ENCODE measurements around the gene OR56A4.

The OR56A4 gene

GRCh38 chr11:6006846-6007245, at the start of gene OR56A4:
Gene OR56A4, minus strand, starts transcription at chr11:6006946. Its CDS starts 3,954 bp downstream, at chr11:6002992.
- Histone ChIP-seq H3K36me3 (ENCODE audit: control insufficient read depth in 5 of 5, insufficient read depth in 5 of 5, low read length in 5 of 5) (no peaks in the 10 kb centered on the region), H3K27me3 (ENCODE audit: control insufficient read depth in 5 of 5, insufficient read depth in 4 of 5, low read length in 5 of 5) (peaks cover 0 to 3% (median 0%) of the 10 kb centered on the region in 5 donors), H3K9me3 (ENCODE audit: control insufficient read depth in 5 of 5, low read length in 5 of 5) (no peaks in the 10 kb centered on the region), H3K9ac (ENCODE audit: low read length in 5 of 5) (no peak within 1 kb of the TSS), H3K4me3 (ENCODE audit: low read depth in 1 of 5, low read length in 5 of 5) (no peak within 1 kb of the TSS), H3K4me1 (ENCODE audit: control insufficient read depth in 5 of 5, insufficient read depth in 5 of 5, low read length in 5 of 5) (no peaks in the 10 kb centered on the region), H3K27ac (ENCODE audit: low read depth, low read length) (no peak within 1 kb of the TSS)

GRCh38 chr11:6055569-6055968, 48.8 kb upstream of the OR56A4 start:
- no peaks in the 10 kb centered on the region for H3K9me3 ChIP-seq (ENCODE audit: control insufficient read depth in 5 of 5, low read length in 5 of 5)
- H3K27me3 ChIP-seq (ENCODE audit: control insufficient read depth in 5 of 5, insufficient read depth in 4 of 5, low read length in 5 of 5), result peaks cover 0 to 3% (median 0%) of the 10 kb centered on the region in 5 donors

GRCh38 chr11:6052374-6052773, 45.6 kb upstream of the OR56A4 start:
- H3K9ac ChIP-seq (ENCODE audit: low read length in 5 of 5), result no peak overlapping the region
- no peaks in the 10 kb centered on the region for H3K4me1 ChIP-seq (ENCODE audit: control insufficient read depth in 5 of 5, insufficient read depth in 5 of 5, low read length in 5 of 5)
- no peaks in the 10 kb centered on the region for H3K9me3 ChIP-seq (ENCODE audit: control insufficient read depth in 5 of 5, low read length in 5 of 5)
- H3K4me3 ChIP-seq (ENCODE audit: low read depth in 1 of 5, low read length in 5 of 5), result no peak overlapping the region
- H3K36me3 ChIP-seq (ENCODE audit: control insufficient read depth in 5 of 5, insufficient read depth in 5 of 5, low read length in 5 of 5), result no peaks in the 10 kb centered on the region
- peaks cover 0 to 3% (median 0%) of the 10 kb centered on the region in 5 donors for H3K27me3 ChIP-seq (ENCODE audit: control insufficient read depth in 5 of 5, insufficient read depth in 4 of 5, low read length in 5 of 5)
- no peak overlapping the region for H3K27ac ChIP-seq (ENCODE audit: low read depth, low read length)

More at GRCh38 chr11:6055569-6055968, 48.8 kb upstream of the OR56A4 start:
- Histone ChIP-seq H3K4me3 (ENCODE audit: low read depth in 1 of 5, low read length in 5 of 5) (no peak overlapping the region), H3K9ac (ENCODE audit: low read length in 5 of 5) (no peak overlapping the region), H3K27ac (ENCODE audit: low read depth, low read length) (no peak overlapping the region), H3K4me1 (ENCODE audit: control insufficient read depth in 5 of 5, insufficient read depth in 5 of 5, low read length in 5 of 5) (no peaks in the 10 kb centered on the region), H3K36me3 (ENCODE audit: control insufficient read depth in 5 of 5, insufficient read depth in 5 of 5, low read length in 5 of 5) (no peaks in the 10 kb centered on the region)

- H3K9ac ChIP-seq (ENCODE audit: low read length in 5 of 5), result no peak overlapping the region
- H3K27me3 ChIP-seq (ENCODE audit: control insufficient read depth in 5 of 5, insufficient read depth in 4 of 5, low read length in 5 of 5), result no peaks in the 10 kb centered on the region
- H3K4me3 ChIP-seq (ENCODE audit: low read depth in 1 of 5, low read length in 5 of 5), result peak overlapping the region in 1 of 5 donors; percentile 31
- H3K4me1 ChIP-seq (ENCODE audit: control insufficient read depth in 5 of 5, insufficient read depth in 5 of 5, low read length in 5 of 5), result peaks cover 0 to 12% (median 0%) of the 10 kb centered on the region in 5 donors
- no peak overlapping the region for H3K27ac ChIP-seq (ENCODE audit: low read depth, low read length)
- H3K9me3 ChIP-seq (ENCODE audit: control insufficient read depth in 5 of 5, low read length in 5 of 5), result no peaks in the 10 kb centered on the region
- H3K36me3 ChIP-seq (ENCODE audit: control insufficient read depth in 5 of 5, insufficient read depth in 5 of 5, low read length in 5 of 5), result no peaks in the 10 kb centered on the region
Measured at GRCh38 chr11:6040874-6041273, 34.1 kb upstream of the OR56A4 start.

- H3K9ac ChIP-seq (ENCODE audit: low read length in 5 of 5), result no peak within 1 kb of the TSS
- H3K9me3 ChIP-seq (ENCODE audit: control insufficient read depth in 5 of 5, low read length in 5 of 5), result no peaks in the 10 kb centered on the region
- H3K4me1 ChIP-seq (ENCODE audit: control insufficient read depth in 5 of 5, insufficient read depth in 5 of 5, low read length in 5 of 5), result no peaks in the 10 kb centered on the region
- no peak within 1 kb of the TSS for H3K27ac ChIP-seq (ENCODE audit: low read depth, low read length)
- no peak within 1 kb of the TSS for H3K4me3 ChIP-seq (ENCODE audit: low read depth in 1 of 5, low read length in 5 of 5)
- no peaks in the 10 kb centered on the region for H3K36me3 ChIP-seq (ENCODE audit: control insufficient read depth in 5 of 5, insufficient read depth in 5 of 5, low read length in 5 of 5)
- peaks cover 0 to 2% (median 0%) of the 10 kb centered on the region in 5 donors for H3K27me3 ChIP-seq (ENCODE audit: control insufficient read depth in 5 of 5, insufficient read depth in 4 of 5, low read length in 5 of 5)
Measured at GRCh38 chr11:6030708-6031405, 24.1 kb upstream of the OR56A4 start, which contains the start of gene OR56A1. Gene OR56A1, minus strand, starts transcription at chr11:6030758. Its CDS starts 3,066 bp downstream, at chr11:6027692.

- H3K9ac ChIP-seq (ENCODE audit: low read length in 5 of 5), result no peak overlapping the region
- H3K4me1 ChIP-seq (ENCODE audit: control insufficient read depth in 5 of 5, insufficient read depth in 5 of 5, low read length in 5 of 5), result no peaks in the 10 kb centered on the region
- H3K9me3 ChIP-seq (ENCODE audit: control insufficient read depth in 5 of 5, low read length in 5 of 5), result no peaks in the 10 kb centered on the region
- H3K27ac ChIP-seq (ENCODE audit: low read depth, low read length), result no peak overlapping the region
- H3K27me3 ChIP-seq (ENCODE audit: control insufficient read depth in 5 of 5, insufficient read depth in 4 of 5, low read length in 5 of 5), result peaks cover 0 to 2% (median 2%) of the 10 kb centered on the region in 5 donors
- H3K36me3 ChIP-seq (ENCODE audit: control insufficient read depth in 5 of 5, insufficient read depth in 5 of 5, low read length in 5 of 5), result no peaks in the 10 kb centered on the region
- no peak overlapping the region for H3K4me3 ChIP-seq (ENCODE audit: low read depth in 1 of 5, low read length in 5 of 5)
Measured at GRCh38 chr11:6027501-6027900, 20.8 kb upstream of the OR56A4 start.

GRCh38 chr11:6025056-6025455, 18.3 kb upstream of the OR56A4 start:
- Histone ChIP-seq H3K4me1 (ENCODE audit: control insufficient read depth in 5 of 5, insufficient read depth in 5 of 5, low read length in 5 of 5) (no peaks in the 10 kb centered on the region), H3K9ac (ENCODE audit: low read length in 5 of 5) (no peak overlapping the region), H3K27ac (ENCODE audit: low read depth, low read length) (no peak overlapping the region), H3K9me3 (ENCODE audit: control insufficient read depth in 5 of 5, low read length in 5 of 5) (no peaks in the 10 kb centered on the region), H3K27me3 (ENCODE audit: control insufficient read depth in 5 of 5, insufficient read depth in 4 of 5, low read length in 5 of 5) (peaks cover 0 to 2% (median 2%) of the 10 kb centered on the region in 5 donors), H3K36me3 (ENCODE audit: control insufficient read depth in 5 of 5, insufficient read depth in 5 of 5, low read length in 5 of 5) (no peaks in the 10 kb centered on the region), H3K4me3 (ENCODE audit: low read depth in 1 of 5, low read length in 5 of 5) (no peak overlapping the region)

- Histone ChIP-seq H3K27ac (ENCODE audit: low read depth, low read length) (no peak overlapping the region), H3K4me3 (ENCODE audit: low read depth in 1 of 5, low read length in 5 of 5) (no peak overlapping the region), H3K9me3 (ENCODE audit: control insufficient read depth in 5 of 5, low read length in 5 of 5) (no peaks in the 10 kb centered on the region), H3K36me3 (ENCODE audit: control insufficient read depth in 5 of 5, insufficient read depth in 5 of 5, low read length in 5 of 5) (no peaks in the 10 kb centered on the region), H3K4me1 (ENCODE audit: control insufficient read depth in 5 of 5, insufficient read depth in 5 of 5, low read length in 5 of 5) (no peaks in the 10 kb centered on the region), H3K27me3 (ENCODE audit: control insufficient read depth in 5 of 5, insufficient read depth in 4 of 5, low read length in 5 of 5) (peaks cover 0 to 2% (median 2%) of the 10 kb centered on the region in 5 donors), H3K9ac (ENCODE audit: low read length in 5 of 5) (no peak overlapping the region)
Measured at GRCh38 chr11:6022956-6023355, 16.2 kb upstream of the OR56A4 start.

- H3K9ac ChIP-seq (ENCODE audit: low read length in 5 of 5), result no peak overlapping the region
- no peak overlapping the region for H3K4me3 ChIP-seq (ENCODE audit: low read depth in 1 of 5, low read length in 5 of 5)
- no peaks in the 10 kb centered on the region for H3K4me1 ChIP-seq (ENCODE audit: control insufficient read depth in 5 of 5, insufficient read depth in 5 of 5, low read length in 5 of 5)
- peaks cover 0 to 11% (median 5%) of the 10 kb centered on the region in 5 donors for H3K27me3 ChIP-seq (ENCODE audit: control insufficient read depth in 5 of 5, insufficient read depth in 4 of 5, low read length in 5 of 5)
- H3K36me3 ChIP-seq (ENCODE audit: control insufficient read depth in 5 of 5, insufficient read depth in 5 of 5, low read length in 5 of 5), result no peaks in the 10 kb centered on the region
- no peaks in the 10 kb centered on the region for H3K9me3 ChIP-seq (ENCODE audit: control insufficient read depth in 5 of 5, low read length in 5 of 5)
- no peak overlapping the region for H3K27ac ChIP-seq (ENCODE audit: low read depth, low read length)
Measured at GRCh38 chr11:6013042-6013441, 6.3 kb upstream of the OR56A4 start.

GRCh38 chr11:6012035-6012668, 5.4 kb upstream of the OR56A4 start:
- Histone ChIP-seq H3K9ac (ENCODE audit: low read length in 5 of 5) (no peak overlapping the region), H3K36me3 (ENCODE audit: control insufficient read depth in 5 of 5, insufficient read depth in 5 of 5, low read length in 5 of 5) (no peaks in the 10 kb centered on the region), H3K9me3 (ENCODE audit: control insufficient read depth in 5 of 5, low read length in 5 of 5) (no peaks in the 10 kb centered on the region), H3K27ac (ENCODE audit: low read depth, low read length) (no peak overlapping the region), H3K4me1 (ENCODE audit: control insufficient read depth in 5 of 5, insufficient read depth in 5 of 5, low read length in 5 of 5) (no peaks in the 10 kb centered on the region), H3K27me3 (ENCODE audit: control insufficient read depth in 5 of 5, insufficient read depth in 4 of 5, low read length in 5 of 5) (peaks cover 0 to 11% (median 5%) of the 10 kb centered on the region in 5 donors), H3K4me3 (ENCODE audit: low read depth in 1 of 5, low read length in 5 of 5) (no peak overlapping the region)
